ENCODE results near the gene PRRT1. TPM values are rescaled to one million over a fixed set of nuclear protein-coding genes. Genes with fewer than 3 reads are reported as not detected.
"Not testable (repeated sequence)": the region's sequence is repeated elsewhere in the genome, so short reads cannot be mapped to it uniquely, and the experiment has no call there.

The PRRT1 gene
- total RNA-seq, 2 donors from 2014 or later = 3.8 to 6.8 TPM

- ATAC-seq (ENCODE audit: insufficient number of reproducible peaks, low FRiP score, low read depth) (no peak), DNase-seq (ENCODE audit: low spot score) (no peak)
- Histone ChIP-seq H3K9me3 (no peaks in the 10 kb centered on the region), H3K27me3 (replicated peaks; ENCODE audit: insufficient read depth) (no peaks in the 10 kb centered on the region), H3K4me3 (no peak overlapping the region), H3K36me3 (no peaks in the 10 kb centered on the region), H3K27ac (no peak overlapping the region), H3K4me1 (ENCODE audit: control insufficient read depth in 1 of 2, low read depth in 2 of 2) (peaks cover 8 to 21% of the 10 kb centered on the region in 2 donors)
- no peak for TF ChIP-seq CTCF (IDR thresholded peaks at IDR 0.05)
Observed at GRCh38 chr6:32146687-32147086, 5.1 kb downstream of the PRRT1 start.

- no peak for DNase-seq (ENCODE audit: low spot score)
- Histone ChIP-seq H3K36me3 (no peaks in the 10 kb centered on the region), H3K9me3 (no peaks in the 10 kb centered on the region), H3K27me3 (replicated peaks; ENCODE audit: insufficient read depth) (no peaks in the 10 kb centered on the region), H3K4me3 (no peak overlapping the region), H3K27ac (no peak overlapping the region), H3K4me1 (ENCODE audit: control insufficient read depth in 1 of 2, low read depth in 2 of 2) (peaks cover 8 to 20% of the 10 kb centered on the region in 2 donors)
- no peak for TF ChIP-seq CTCF (IDR thresholded peaks at IDR 0.05)
- ATAC-seq (ENCODE audit: insufficient number of reproducible peaks, low FRiP score, low read depth) = no peak
Observed at GRCh38 chr6:32146287-32146686, 5.5 kb downstream of the PRRT1 start.

GRCh38 chr6:32144238-32144637, 7.5 kb downstream of the PRRT1 start:
- H3K9me3 ChIP-seq; H3K36me3 ChIP-seq; ATAC-seq (ENCODE audit: insufficient number of reproducible peaks, low FRiP score, low read depth); H3K27me3 ChIP-seq (replicated peaks; ENCODE audit: insufficient read depth); H3K4me1 ChIP-seq (ENCODE audit: control insufficient read depth in 1 of 2, low read depth in 2 of 2); DNase-seq (ENCODE audit: low spot score); H3K27ac ChIP-seq; H3K4me3 ChIP-seq: not testable (repeated sequence)

- TF ChIP-seq CTCF (IDR thresholded peaks at IDR 0.05) = no peak
- H3K36me3 ChIP-seq = no peaks in the 10 kb centered on the region
- H3K27me3 ChIP-seq (replicated peaks; ENCODE audit: insufficient read depth) = no peaks in the 10 kb centered on the region
- H3K4me1 ChIP-seq (ENCODE audit: control insufficient read depth in 1 of 2, low read depth in 2 of 2) = no peaks in the 10 kb centered on the region
- ATAC-seq (ENCODE audit: insufficient number of reproducible peaks, low FRiP score, low read depth) (no peak), DNase-seq (ENCODE audit: low spot score) (no peak)
- H3K4me3 ChIP-seq = no peak overlapping the region
- no peak overlapping the region for H3K27ac ChIP-seq
- no peaks in the 10 kb centered on the region for H3K9me3 ChIP-seq
Observed at GRCh38 chr6:32140420-32141046, 11.2 kb downstream of the PRRT1 start.

- Histone ChIP-seq H3K27ac (no peak overlapping the region), H3K4me3 (no peak overlapping the region), H3K4me1 (ENCODE audit: control insufficient read depth in 1 of 2, low read depth in 2 of 2) (no peaks in the 10 kb centered on the region), H3K9me3 (no peaks in the 10 kb centered on the region), H3K36me3 (no peaks in the 10 kb centered on the region), H3K27me3 (replicated peaks; ENCODE audit: insufficient read depth) (no peaks in the 10 kb centered on the region)
- TF ChIP-seq CTCF (IDR thresholded peaks at IDR 0.05) = no peak
- ATAC-seq (ENCODE audit: insufficient number of reproducible peaks, low FRiP score, low read depth) (no peak), DNase-seq (ENCODE audit: low spot score) (no peak)
Observed at GRCh38 chr6:32139590-32139989, 12.1 kb downstream of the PRRT1 start.

GRCh38 chr6:32137454-32137853, 14.3 kb downstream of the PRRT1 start:
- H3K36me3 ChIP-seq = no peaks in the 10 kb centered on the region
- no peak overlapping the region for H3K27ac ChIP-seq
- H3K4me1 ChIP-seq (ENCODE audit: control insufficient read depth in 1 of 2, low read depth in 2 of 2) = no peaks in the 10 kb centered on the region
- TF ChIP-seq CTCF (IDR thresholded peaks at IDR 0.05) = no peak
- H3K4me3 ChIP-seq = no peak overlapping the region
- H3K9me3 ChIP-seq = no peaks in the 10 kb centered on the region
- ATAC-seq (ENCODE audit: insufficient number of reproducible peaks, low FRiP score, low read depth) (no peak), DNase-seq (ENCODE audit: low spot score) (no peak)
- no peaks in the 10 kb centered on the region for H3K27me3 ChIP-seq (replicated peaks; ENCODE audit: insufficient read depth)

All from thoracic aorta (tissue), 2 donors.